Stimulated activated naive CD8-positive, alpha-beta T cell treated with anti-CD3 and anti-CD28 coated beads, Interleukin-15, Interleukin-2, amounts not matched to agents 100 ng/mL and 50 ng/mL, for 24 hours (primary cell): ENCODE data around the gene AHNAK.
"Not testable (repeated sequence)": the region's sequence is repeated elsewhere in the genome, so short reads cannot be mapped to it uniquely, and the experiment has no call there.

ENCODE experiments used
- H3K27ac Mint-ChIP-seq: one replicate; pipeline ENCODE4 v1.8.0; 2021; ENCODE audit warnings: mild to moderate bottlenecking, mixed read lengths
- H3K27me3 Mint-ChIP-seq: one replicate; pipeline ENCODE4 v1.8.0; 2021; ENCODE audit warnings: mixed read lengths
- H3K36me3 Mint-ChIP-seq: one replicate; pipeline ENCODE4 v1.8.0; 2021; ENCODE audit warnings: low read depth, mixed read lengths
- H3K4me1 Mint-ChIP-seq: one replicate; pipeline ENCODE4 v1.8.0; 2021; ENCODE audit warnings: low read depth, mixed read lengths
- H3K4me3 Mint-ChIP-seq: one replicate; pipeline ENCODE4 v1.8.0; 2021; ENCODE audit warnings: mild to moderate bottlenecking, mixed read lengths
- H3K9me3 Mint-ChIP-seq: one replicate; pipeline ENCODE4 v1.8.0; 2021; ENCODE audit warnings: mixed read lengths

Gene AHNAK

DNA sequence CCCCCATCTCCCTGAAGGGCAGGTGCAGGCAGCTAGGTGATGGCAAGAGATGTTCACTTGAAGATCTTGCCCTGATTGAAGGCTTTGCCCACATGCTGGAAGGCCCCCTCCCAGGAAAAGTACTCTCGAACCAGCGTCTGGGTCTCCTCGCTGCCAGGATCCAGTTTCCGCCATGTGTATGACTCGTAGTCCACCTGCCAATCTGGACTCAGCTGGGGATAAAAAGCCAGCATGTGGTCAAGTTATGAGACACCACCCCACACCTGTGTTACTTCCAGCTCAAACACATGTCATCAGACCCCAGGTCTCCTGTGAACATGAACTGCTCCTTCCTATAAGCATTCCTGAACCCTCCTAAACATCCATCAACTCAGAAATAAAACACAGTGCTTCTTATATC is 13.0 kb upstream of the AHNAK start:
- peak overlapping the region; percentile 87 for H3K27ac Mint-ChIP-seq
- peaks cover 84% of the 10 kb centered on the region for H3K4me1 Mint-ChIP-seq
- peaks cover 65% of the 10 kb centered on the region for H3K36me3 Mint-ChIP-seq
- H3K27me3 Mint-ChIP-seq, H3K9me3 Mint-ChIP-seq: not testable (repeated sequence)
- peak overlapping the region; percentile 47 for H3K4me3 Mint-ChIP-seq

- Mint-ChIP-seq H3K9me3 (no peaks in the 10 kb centered on the region), H3K27me3 (no peaks in the 10 kb centered on the region), H3K36me3 (peaks cover 69% of the 10 kb centered on the region), H3K4me1 (peaks cover 88% of the 10 kb centered on the region), H3K27ac (peak overlapping the region; percentile 87), H3K4me3 (peak overlapping the region; percentile 13)
Measured at GRCh38 chr11:62559204-62559603, 12.6 kb upstream of the AHNAK start.

DNA sequence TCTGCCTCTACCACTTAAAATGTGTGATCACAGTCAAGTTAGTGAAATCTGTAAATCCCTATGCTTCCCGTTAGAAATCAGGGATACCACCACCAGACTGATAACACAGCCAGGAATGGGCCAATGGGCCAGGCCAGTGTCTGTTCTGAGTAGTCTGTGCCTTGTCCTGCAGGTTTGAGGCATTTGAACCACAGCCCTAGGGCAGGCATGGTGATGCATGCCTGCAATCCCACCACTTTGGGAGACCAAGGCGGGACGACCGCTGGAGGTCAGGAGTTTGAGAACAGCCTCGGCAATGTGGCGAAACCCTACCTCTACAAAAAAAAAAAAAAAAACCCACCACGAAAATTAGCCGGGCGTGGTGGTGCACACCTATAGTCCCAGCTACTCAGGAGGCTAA is 12.1 kb upstream of the AHNAK start:
- Mint-ChIP-seq H3K27me3 (no peaks in the 10 kb centered on the region), H3K36me3 (peaks cover 69% of the 10 kb centered on the region)

DNA sequence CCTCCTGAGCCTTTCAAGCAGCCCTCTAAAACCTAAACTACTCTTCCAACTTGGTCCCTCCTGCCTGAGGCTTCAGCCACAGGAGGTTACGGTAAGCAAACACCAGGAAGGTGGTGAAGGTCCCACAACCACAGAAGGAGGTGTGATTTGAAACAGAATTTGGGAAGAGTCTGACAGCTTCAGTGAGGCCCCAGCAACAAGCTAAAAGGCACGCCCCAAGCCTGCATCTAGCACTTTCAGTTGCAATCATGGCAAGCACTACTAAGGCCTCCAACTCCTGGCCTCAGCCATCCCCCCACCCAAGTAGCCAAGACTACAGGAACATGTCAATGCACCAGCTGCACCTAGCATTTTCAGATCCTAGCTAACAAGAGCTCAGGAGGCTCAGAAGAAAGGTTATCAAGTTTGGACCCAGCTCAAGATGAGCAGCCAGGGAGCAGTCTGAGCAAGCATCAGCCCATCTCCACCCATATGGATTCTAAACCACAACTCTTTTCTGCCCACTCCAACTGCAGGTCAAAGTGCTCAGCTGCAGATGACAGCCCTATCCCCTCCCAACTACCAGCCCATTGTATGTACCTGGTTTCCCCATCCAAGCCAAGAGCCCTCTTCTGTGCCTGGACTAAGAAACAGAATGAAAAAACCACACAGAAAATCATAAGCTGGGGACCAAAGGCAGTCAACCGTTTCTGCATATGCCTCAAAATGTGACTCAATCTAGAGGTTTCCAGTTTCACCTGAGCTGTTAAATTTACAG is 10.4 kb upstream of the AHNAK start:
- Mint-ChIP-seq H3K4me1 (peaks cover 98% of the 10 kb centered on the region), H3K27ac (peak overlapping the region; percentile 96), H3K36me3 (peaks cover 57% of the 10 kb centered on the region), H3K9me3 (no peaks in the 10 kb centered on the region), H3K27me3 (no peaks in the 10 kb centered on the region), H3K4me3 (peak overlapping the region; percentile 74)

More for the DNA sequence above, 12.1 kb upstream of the AHNAK start:
- H3K9me3 Mint-ChIP-seq = no peaks in the 10 kb centered on the region
- peaks cover 90% of the 10 kb centered on the region for H3K4me1 Mint-ChIP-seq
- H3K4me3 Mint-ChIP-seq = no peak overlapping the region
- H3K27ac Mint-ChIP-seq = peak overlapping the region; percentile 96

- Mint-ChIP-seq H3K4me1 (peaks cover 99% of the 10 kb centered on the region), H3K27ac (peak overlapping the region; percentile 96), H3K36me3 (peaks cover 50% of the 10 kb centered on the region), H3K4me3 (peak overlapping the region; percentile 74), H3K27me3 (no peaks in the 10 kb centered on the region), H3K9me3 (no peaks in the 10 kb centered on the region)
Measured at GRCh38 chr11:62556108-62556874, 9.7 kb upstream of the AHNAK start.

GRCh38 chr11:62555464-62556107 is 9.0 kb upstream of the AHNAK start:
- peaks cover 100% of the 10 kb centered on the region for H3K4me1 Mint-ChIP-seq
- H3K27me3 Mint-ChIP-seq = no peaks in the 10 kb centered on the region
- peak overlapping the region; percentile 74 for H3K4me3 Mint-ChIP-seq
- H3K27ac Mint-ChIP-seq = peak overlapping the region; percentile 96
- peaks cover 44% of the 10 kb centered on the region for H3K36me3 Mint-ChIP-seq
- no peaks in the 10 kb centered on the region for H3K9me3 Mint-ChIP-seq

GRCh38 chr11:62554387-62555167 is 8.0 kb upstream of the AHNAK start:
- H3K9me3 Mint-ChIP-seq = no peaks in the 10 kb centered on the region
- H3K27ac Mint-ChIP-seq = peak overlapping the region; percentile 96
- H3K27me3 Mint-ChIP-seq = no peaks in the 10 kb centered on the region
- H3K36me3 Mint-ChIP-seq = peaks cover 34% of the 10 kb centered on the region
- peak overlapping the region; percentile 32 for H3K4me3 Mint-ChIP-seq
- H3K4me1 Mint-ChIP-seq = peaks cover 99% of the 10 kb centered on the region

- H3K27me3 Mint-ChIP-seq = no peaks in the 10 kb centered on the region
- H3K4me3 Mint-ChIP-seq = peak overlapping the region; percentile 49
- H3K9me3 Mint-ChIP-seq = no peaks in the 10 kb centered on the region
- peaks cover 27% of the 10 kb centered on the region for H3K36me3 Mint-ChIP-seq
- H3K4me1 Mint-ChIP-seq = peaks cover 93% of the 10 kb centered on the region
- peak overlapping the region; percentile 96 for H3K27ac Mint-ChIP-seq
Measured at GRCh38 chr11:62553839-62554361, 7.3 kb upstream of the AHNAK start.

DNA sequence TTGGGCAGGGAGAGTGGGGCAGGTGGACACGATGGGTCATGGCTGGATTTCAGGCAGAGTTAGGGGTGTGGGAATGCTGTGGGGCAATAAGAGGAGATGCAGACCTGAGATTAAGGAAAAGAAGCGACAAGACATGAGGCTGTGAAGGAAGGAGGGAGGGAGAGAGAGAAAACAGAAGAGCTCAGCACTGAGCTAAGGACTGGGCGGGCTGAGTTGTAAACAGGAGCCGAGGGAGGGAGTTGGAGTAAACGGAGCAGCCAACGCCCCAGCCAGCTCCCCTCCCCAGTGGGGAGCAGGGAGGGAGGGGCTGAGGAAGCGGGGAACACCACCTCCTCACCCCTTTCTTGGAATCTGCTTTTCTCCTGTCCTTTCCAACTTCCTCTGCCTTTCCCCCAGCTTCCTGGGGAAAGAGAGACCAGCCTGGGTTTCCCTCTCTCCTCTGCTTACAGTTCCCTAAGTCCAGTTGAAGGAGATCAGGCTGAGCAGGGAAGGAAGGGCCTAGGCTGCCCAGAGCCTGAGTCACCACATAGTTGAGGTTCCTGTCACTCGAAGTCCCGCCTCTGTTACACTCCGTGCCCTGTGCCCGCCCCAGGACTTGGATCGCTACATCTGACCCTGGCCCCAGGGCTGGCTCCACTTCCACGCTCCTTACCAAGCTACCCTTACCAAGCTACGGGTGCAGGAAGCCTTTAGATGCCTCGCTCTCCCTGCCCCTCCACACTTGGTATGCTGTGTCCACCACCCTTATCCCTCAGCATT is 6.7 kb upstream of the AHNAK start:
- peaks cover 22% of the 10 kb centered on the region for H3K36me3 Mint-ChIP-seq
- H3K27ac Mint-ChIP-seq = peak overlapping the region; percentile 96
- no peaks in the 10 kb centered on the region for H3K27me3 Mint-ChIP-seq
- peak overlapping the region; percentile 49 for H3K4me3 Mint-ChIP-seq
- H3K4me1 Mint-ChIP-seq = peaks cover 90% of the 10 kb centered on the region
- H3K9me3 Mint-ChIP-seq = no peaks in the 10 kb centered on the region

DNA sequence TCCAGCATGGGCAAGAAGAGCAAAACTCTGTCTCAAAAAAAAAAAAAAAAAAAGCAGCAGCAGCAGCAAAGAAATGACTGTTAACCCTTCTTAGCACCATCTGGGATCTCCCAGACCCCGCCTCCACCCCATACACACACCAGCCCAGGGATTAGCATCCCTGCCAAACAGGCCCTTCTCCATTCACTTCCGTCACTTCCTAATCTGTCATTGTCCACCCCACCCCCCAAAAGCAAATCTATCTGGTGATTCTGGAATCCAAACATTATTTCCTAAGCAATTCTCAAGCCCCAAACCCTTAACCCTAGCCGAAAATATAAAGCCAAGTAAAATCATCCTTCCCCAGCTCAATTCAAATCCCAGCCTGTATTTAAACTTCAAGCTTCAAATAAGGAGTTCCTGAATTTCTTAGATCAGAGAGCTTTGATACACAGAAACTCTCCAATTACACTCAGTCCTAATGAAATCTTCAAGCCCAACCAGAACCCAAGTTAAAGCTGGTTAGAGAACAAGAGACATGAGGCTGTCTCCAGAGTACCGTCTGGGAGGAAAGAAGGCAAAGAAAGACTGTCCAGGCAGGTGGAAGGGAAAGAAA is 6.0 kb upstream of the AHNAK start:
- Mint-ChIP-seq H3K4me3 (peak overlapping the region; percentile 49), H3K27ac (peak overlapping the region; percentile 96), H3K27me3 (no peaks in the 10 kb centered on the region), H3K4me1 (peaks cover 90% of the 10 kb centered on the region), H3K36me3 (peaks cover 17% of the 10 kb centered on the region), H3K9me3 (no peaks in the 10 kb centered on the region)

DNA sequence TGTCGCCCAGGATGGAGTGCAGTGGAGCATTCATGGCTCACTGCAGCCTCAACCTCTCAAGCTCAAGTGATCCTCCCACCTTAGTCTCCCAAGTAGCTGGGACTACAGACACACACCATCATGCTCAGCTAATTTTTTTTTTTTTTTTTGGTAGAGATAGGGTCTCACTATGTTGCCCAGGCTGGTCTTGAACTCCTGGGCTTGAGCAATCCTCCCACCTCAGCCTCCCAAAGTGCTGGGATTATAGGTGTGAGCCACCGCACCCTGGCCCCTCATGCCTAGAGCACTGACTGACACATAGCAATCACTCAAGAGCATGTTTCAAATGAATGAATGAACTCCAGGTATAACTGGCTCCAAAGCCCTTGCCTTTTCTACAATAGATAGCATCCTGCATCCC is 3.9 kb upstream of the AHNAK start:
- Mint-ChIP-seq H3K4me1 (peaks cover 82% of the 10 kb centered on the region), H3K27ac (peak overlapping the region; percentile 96), H3K36me3 (peaks cover 12% of the 10 kb centered on the region)
- not testable (repeated sequence) for H3K27me3 Mint-ChIP-seq, H3K4me3 Mint-ChIP-seq, H3K9me3 Mint-ChIP-seq

DNA sequence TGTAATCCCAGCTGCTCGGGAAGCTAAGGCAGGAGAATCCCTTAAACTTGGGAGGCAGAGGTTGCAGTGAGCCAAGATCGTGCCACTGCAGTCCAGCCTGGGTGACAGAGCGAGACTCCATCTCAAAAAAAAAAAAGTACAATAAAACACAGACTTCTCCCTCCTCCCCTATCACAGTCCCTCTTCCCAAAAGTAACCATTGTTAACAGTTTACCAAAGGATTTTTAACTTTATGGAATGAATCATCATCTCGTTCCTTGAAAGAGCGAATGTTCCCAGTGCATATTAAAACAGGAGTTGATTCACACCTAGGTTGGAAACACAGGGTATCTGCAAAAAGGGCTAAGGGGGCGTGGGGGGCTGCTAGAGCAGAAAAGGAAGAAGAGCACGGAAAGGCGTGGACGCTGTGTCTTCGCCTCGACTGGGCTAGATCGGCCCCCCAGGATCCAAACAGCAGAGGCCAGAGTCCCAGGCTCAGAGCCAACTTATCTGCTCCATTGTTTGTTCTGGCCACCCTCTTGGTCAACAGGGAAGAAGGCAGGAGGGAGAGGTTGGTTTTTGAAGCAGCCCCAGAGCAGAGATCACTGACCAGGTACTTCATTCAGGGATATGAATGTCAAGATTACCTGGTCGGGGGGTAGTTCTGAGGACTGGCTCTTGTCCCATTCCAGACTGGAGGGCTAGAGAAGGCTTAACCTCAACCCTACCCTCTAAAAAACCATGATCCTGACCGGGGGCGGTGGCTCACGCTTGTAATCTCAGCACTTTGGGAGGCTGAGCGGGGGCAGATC is 2.1 kb upstream of the AHNAK start:
- H3K27ac Mint-ChIP-seq = no peak overlapping the region
- H3K27me3 Mint-ChIP-seq = no peaks in the 10 kb centered on the region
- peaks cover 82% of the 10 kb centered on the region for H3K4me1 Mint-ChIP-seq
- no peaks in the 10 kb centered on the region for H3K36me3 Mint-ChIP-seq
- H3K9me3 Mint-ChIP-seq = no peaks in the 10 kb centered on the region
- H3K4me3 Mint-ChIP-seq = no peak overlapping the region

GRCh38 chr11:62547691-62548281 is 1.2 kb upstream of the AHNAK start:
- H3K36me3 Mint-ChIP-seq = no peaks in the 10 kb centered on the region
- no peak overlapping the region for H3K27ac Mint-ChIP-seq
- no peaks in the 10 kb centered on the region for H3K9me3 Mint-ChIP-seq
- H3K4me3 Mint-ChIP-seq = peak overlapping the region; percentile 6
- H3K4me1 Mint-ChIP-seq = peaks cover 82% of the 10 kb centered on the region
- H3K27me3 Mint-ChIP-seq = no peaks in the 10 kb centered on the region
